ENCODE data around the gene RNPEP. TPM values are rescaled to one million over a fixed set of nuclear protein-coding genes. Genes with fewer than 3 reads are reported as not detected.
"Not testable (repeated sequence)": the region's sequence is repeated elsewhere in the genome, so short reads cannot be mapped to it uniquely, and the experiment has no call there.

RNPEP gene
- total RNA-seq, 1 experiment from 2014 or later = 57.4 TPM

GRCh38 chr1:202054094-202054493 lies 71.6 kb downstream of the RNPEP start:
- no peak overlapping the region for H3K27ac Mint-ChIP-seq

DNA sequence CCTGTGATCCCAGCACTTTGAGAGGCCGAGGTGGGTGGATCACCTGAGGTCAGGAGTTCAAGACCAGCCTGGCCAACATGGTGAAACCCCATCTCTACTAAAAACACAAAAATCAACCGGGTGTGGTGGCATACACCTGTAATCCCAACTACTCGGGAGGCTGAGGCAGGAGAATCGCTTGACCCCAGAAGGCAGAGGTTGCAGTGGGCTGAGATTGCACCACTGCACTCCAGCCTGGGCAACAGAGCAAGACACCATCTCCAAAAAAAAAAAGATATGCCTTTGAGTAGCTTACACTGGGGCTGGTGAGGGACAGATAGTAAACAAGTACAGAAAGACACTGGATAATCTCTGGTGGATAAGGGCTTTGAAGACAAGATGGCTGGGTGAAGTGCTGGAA lies 72.2 kb downstream of the RNPEP start:
- H3K27me3 Mint-ChIP-seq (ENCODE audit: low read depth); H3K9me3 Mint-ChIP-seq; H3K4me1 Mint-ChIP-seq; ATAC-seq; POLR2A ChIA-PET; H3K27ac Mint-ChIP-seq; DNase-seq (ENCODE audit: low spot score); H3K36me3 Mint-ChIP-seq; H3K4me3 Mint-ChIP-seq: not testable (repeated sequence)
- CTCF ChIA-PET = interaction anchor here (0.9 kb wide), 1 partner anchor 44 kb away, joined by 3 read pairs; the partner anchor contains the start of gene ELF3

More at GRCh38 chr1:202054094-202054493, 71.6 kb downstream of the RNPEP start:
- H3K4me3 Mint-ChIP-seq = no peak overlapping the region
- ATAC-seq (no peak), DNase-seq (ENCODE audit: low spot score) (no peak)
- no peak for TF ChIP-seq TEAD1 (CRISPR knock-in tag; IDR thresholded peaks at IDR 0.05)
- no peak for TF ChIP-seq NR2C2 (CRISPR knock-in tag; IDR thresholded peaks at IDR 0.05)
- TF ChIP-seq MYBL2 (CRISPR knock-in tag; IDR thresholded peaks at IDR 0.05) = no peak
- TF ChIP-seq USF1 (CRISPR knock-in tag; IDR thresholded peaks at IDR 0.05) = no peak
- TF ChIP-seq TCF7 (CRISPR knock-in tag; IDR thresholded peaks at IDR 0.05; ENCODE audit: low read depth) = no peak
- no peak for TF ChIP-seq PRRX2 (CRISPR knock-in tag; IDR thresholded peaks at IDR 0.05)
- TF ChIP-seq RELA (CRISPR knock-in tag; IDR thresholded peaks at IDR 0.05; ENCODE audit: borderline replicate concordance) = no peak
- H3K36me3 Mint-ChIP-seq = no peaks in the 10 kb centered on the region
- ChIA-PET CTCF (interaction anchor here (1.0 kb wide), 1 partner anchor 53 kb away, joined by 3 read pairs; no protein-coding TSS in a partner anchor), POLR2A (no interaction called here)
- H3K9me3 Mint-ChIP-seq = no peaks in the 10 kb centered on the region
- H3K27me3 Mint-ChIP-seq (ENCODE audit: low read depth) = peaks cover 2% of the 10 kb centered on the region; the same call in 1 of the 2 replicates
- peaks cover 10% of the 10 kb centered on the region; the same call in 1 of the 2 replicates for H3K4me1 Mint-ChIP-seq

Small RNA genes within 50 kb of the gene (microRNA-seq; reads per million reads assigned to microRNA genes)
- not detected for gene MIR6740 (ENCODE audit: borderline number of aligned reads)

Other genes with a start within 250 kb of the RNPEP start
- 94.1 to 98.6 TPM (median 97.2 TPM) in 3 replicates for gene IPO9, start 153.5 kb upstream of the RNPEP start, total RNA-seq (2021)
- gene SHISA4, start 93.8 kb upstream of the RNPEP start, total RNA-seq (2021) = 6.3 to 9.9 TPM (median 8.1 TPM) in 3 replicates
- gene LMOD1, start 36.1 kb upstream of the RNPEP start, total RNA-seq (2021) = 1.5 to 1.9 TPM (median 1.6 TPM) in 3 replicates
- 50.3 to 56.1 TPM (median 51.2 TPM) in 3 replicates for gene TIMM17A, start 27.1 kb upstream of the RNPEP start, total RNA-seq (2021)
- gene ELF3, start 27.9 kb downstream of the RNPEP start, total RNA-seq (2021) = 13.7 to 15.0 TPM (median 14.4 TPM) in 3 replicates
- gene GPR37L1, start 140.3 kb downstream of the RNPEP start, total RNA-seq (2021) = 0.07 to 0.16 TPM (median 0.09 TPM) in 3 replicates
- 47.2 to 58.5 TPM (median 50.9 TPM) in 3 replicates for gene ARL8A, start 162.1 kb downstream of the RNPEP start, total RNA-seq (2021)
- 0.98 to 1.1 TPM (median 1.1 TPM) in 3 replicates for gene PTPN7, start 178.0 kb downstream of the RNPEP start, total RNA-seq (2021)
- 0.78 to 1.1 TPM (median 1.1 TPM) in 3 replicates for gene LGR6, start 211.2 kb downstream of the RNPEP start, total RNA-seq (2021)

All from WTC11 (cell line).